NCI-H2227 treated with DMSO at 0.1 percent for 48 hours (cell line): ENCODE data around the gene ABTB2.

Experiments
- DNase-seq: peaks from one replicate; lab custom pipeline; 2025; lab: John Stamatoyannopoulos, UW

ABTB2 gene

GRCh38 chr11:34166806-34167740 is 190.7 kb downstream of the ABTB2 start:
- DNase-seq, result no peak

DNA sequence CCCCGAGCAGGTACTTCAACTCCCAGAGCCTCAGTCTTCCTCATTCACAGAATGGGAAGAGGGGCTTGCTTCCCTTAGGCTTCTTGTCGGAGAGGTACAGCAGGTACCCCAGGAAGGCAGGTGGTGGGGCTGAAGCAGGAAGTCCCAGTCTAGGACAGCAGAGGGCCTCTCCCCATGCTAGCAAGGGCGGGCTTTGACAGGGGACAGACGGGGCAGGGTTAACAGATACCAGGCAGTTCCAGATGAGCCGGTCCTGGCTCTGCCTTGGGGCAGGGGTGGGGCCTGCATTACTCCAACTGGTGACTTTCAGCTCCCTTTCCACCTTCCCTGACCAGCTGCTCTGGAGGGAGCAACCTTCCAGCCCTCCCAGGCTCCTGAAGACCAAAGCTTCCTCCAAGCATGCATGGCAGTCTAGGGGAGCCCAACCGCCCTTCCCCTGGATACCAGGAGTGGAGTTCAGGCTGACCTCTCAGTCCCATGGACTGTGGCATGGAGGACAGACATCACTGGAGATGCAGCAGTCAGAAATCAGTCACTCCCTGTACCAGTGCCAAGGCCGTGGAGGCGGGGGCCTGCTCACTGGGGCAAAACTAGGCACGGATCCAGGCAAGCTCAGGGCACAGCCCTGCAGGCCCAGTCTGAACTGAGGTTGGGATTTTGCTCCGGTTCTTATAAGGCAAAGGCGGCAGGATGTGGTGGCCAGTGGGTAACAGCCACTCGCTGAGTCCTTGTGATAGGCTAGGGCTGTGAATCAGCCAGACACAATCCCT is 191.8 kb downstream of the ABTB2 start:
- no peak for DNase-seq

DNA sequence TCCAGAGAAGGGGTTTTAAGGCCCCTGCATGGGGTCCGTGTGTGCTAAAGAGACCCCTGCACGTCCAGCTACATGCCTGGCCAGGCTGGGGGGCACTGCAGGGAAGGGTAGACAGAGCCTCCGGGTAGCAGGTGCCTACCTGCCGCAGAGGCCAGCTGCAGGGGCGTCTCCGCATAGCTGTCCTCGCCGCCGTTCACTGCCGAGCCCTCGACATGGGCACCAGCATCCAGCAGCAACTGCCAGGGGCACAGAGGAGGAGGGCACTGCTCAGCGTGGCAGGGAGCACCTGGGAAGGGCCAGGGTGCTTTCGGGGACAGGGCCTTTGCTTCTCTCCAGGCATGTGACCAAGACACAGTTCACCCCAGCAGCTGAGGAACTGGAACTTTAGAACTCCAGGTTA is 192.7 kb downstream of the ABTB2 start:
- no peak for DNase-seq

- DNase-seq, result no peak
These were observed 195.0 kb downstream of the ABTB2 start for GRCh38 chr11:34162856-34163255.

GRCh38 chr11:34162493-34162820 is 195.4 kb downstream of the ABTB2 start:
- DNase-seq, result no peak

DNA sequence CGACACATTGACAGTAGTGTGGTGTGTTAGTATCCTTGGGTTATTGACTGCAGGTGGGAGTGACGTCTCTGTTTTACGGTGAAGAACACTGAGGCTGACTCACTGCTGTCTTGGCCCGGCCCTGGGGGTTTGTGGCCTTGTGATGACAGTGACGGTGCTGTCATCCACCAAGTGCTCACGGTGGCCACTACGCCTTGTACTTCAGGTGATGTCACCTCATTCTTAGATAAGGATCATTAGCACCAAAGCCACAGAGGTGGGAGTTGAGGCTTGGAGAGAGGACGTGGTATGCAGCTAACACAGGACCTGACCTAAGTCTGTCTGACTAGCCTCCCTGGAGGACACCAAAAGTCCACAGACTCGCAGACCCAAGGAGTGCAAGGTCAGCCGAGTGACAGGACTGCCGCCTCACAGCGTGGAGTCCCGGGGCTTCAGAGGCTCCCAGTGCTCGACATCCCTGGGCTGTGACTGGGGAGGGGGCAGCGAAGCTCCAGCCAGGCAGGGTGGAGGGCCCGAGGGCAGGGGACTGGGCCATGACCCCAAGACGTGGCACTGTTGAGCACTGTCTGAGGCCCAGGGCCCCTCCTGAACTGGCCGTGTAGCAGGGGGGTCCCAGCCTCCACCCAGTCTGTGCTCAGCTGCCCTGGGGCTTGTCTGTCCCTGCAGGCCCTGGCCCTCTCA is 195.9 kb downstream of the ABTB2 start:
- DNase-seq, result no peak

GRCh38 chr11:34161361-34161760 is 196.4 kb downstream of the ABTB2 start:
- DNase-seq, result no peak

GRCh38 chr11:34160791-34161190 is 197.0 kb downstream of the ABTB2 start:
- no peak for DNase-seq

- no peak for DNase-seq
These were observed 197.6 kb downstream of the ABTB2 start for GRCh38 chr11:34160049-34160721.

DNA sequence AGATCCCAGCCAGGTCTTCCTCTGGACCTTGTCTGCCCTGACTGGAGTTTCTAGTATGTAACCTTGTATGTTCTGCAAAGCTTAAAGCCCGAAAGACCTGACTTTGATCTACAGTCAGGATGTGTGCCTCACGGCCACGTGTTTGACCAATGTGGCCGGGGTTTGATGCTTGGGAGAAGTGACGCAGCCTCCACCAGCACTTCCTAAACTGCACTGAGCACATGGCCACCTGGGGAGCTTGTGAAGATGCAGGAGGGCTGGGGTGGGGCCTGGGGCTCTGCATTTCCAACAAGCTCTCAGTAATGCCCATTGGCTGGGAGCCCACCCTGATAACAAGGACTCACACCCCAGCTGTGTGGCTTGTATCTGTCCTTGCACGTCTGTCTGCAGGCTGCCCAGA is 199.1 kb downstream of the ABTB2 start:
- no peak for DNase-seq

DNA sequence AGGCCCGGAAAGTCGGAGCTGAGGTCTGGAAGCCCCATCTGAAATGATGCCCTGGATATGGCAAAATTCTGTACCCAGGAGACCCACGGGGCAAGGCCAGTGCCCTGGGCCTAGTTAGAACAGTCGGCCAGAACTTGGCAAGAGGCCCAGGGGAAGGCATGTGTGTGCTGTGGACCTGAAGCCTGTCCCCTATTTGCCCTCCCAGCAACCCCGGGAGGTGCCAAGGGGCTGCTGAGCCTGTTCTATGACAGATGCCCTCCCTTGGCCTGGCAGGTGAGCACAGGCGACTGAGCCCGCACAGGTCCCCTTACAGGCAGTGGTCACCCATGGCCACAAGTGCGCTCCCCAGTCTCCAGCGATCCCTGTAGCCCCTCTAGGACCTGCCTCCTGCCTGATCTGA is 200.6 kb downstream of the ABTB2 start:
- DNase-seq, result no peak

DNA sequence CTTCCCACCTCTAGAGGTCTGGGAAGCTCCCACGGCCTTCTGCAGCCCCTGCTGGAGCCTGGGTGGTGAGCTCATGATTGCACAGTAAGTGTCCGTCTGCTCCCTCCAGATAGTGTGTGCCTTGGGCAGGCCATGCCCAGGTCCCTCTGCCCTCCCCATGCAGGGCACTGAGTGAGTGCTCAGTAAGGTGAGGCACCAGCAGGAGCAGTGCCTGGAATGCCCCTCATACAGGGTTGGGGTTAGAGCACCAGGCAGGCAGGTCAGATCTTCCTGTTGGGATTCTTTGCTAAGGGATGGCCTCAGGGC is 202.1 kb downstream of the ABTB2 start:
- DNase-seq, result no peak

- no peak for DNase-seq
These were observed 202.6 kb downstream of the ABTB2 start for GRCh38 chr11:34155057-34155756.

- DNase-seq, result no peak
These were observed 203.5 kb downstream of the ABTB2 start for GRCh38 chr11:34154059-34154875.

GRCh38 chr11:34151916-34152845 is 205.6 kb downstream of the ABTB2 start:
- no peak for DNase-seq

GRCh38 chr11:34151166-34151565 is 206.6 kb downstream of the ABTB2 start:
- DNase-seq, result no peak

DNA sequence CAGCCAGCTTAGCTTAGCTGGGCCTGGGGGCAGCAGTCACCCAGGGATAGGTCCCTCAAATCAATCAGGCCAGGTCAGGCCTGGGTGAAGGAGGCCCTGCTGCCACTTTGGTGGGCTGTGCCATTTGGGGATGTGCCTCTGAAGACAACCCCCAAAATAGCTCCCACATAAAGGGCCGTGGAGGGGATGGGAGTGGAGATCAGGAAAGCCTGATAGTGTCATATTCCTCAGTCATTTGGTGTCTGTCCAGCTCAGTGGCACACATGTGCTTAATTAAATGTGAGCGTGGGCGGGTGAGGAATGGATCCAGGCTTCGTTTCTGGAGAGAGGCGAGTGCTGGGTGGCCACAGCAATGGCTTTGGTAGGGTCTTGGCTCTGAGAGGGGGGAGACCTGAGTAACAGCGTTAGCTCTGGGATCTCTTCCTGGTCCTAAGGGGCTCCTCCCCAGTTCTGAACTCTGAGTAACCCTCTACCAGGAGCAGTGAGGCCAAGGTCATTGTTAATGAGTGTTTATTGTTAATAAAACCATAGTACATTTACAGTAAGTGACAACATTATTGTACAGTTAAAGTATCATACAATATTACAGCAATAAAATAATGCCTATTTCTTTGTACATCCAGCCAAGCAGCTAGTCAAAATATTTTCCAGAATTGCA is 207.2 kb downstream of the ABTB2 start:
- no peak for DNase-seq

DNA sequence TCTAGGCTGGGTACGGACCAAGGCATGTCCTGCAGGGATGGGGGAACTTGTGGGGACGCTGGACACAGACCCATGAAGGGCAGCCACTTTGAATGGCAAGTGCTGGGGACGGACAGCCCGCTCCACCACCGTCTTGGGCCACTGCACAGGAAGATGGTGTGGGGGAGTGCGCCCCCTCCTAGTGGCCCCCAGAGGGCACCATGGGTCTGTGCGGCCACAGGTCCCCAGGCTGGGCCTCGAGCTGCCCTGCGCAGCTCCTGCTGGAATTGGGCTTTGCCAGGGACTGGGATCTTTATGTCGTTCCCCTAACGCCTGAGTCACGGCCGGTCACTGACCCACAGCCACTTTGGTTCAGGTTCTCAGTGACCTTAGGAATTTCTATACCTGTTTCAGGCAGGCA is 208.0 kb downstream of the ABTB2 start:
- no peak for DNase-seq

- no peak for DNase-seq
These were observed 208.5 kb downstream of the ABTB2 start for GRCh38 chr11:34149274-34149673.
